GM12878 (cell line): ENCODE measurements around the gene PPP2R5C. TPM values are rescaled to one million over a fixed set of nuclear protein-coding genes. Genes with fewer than 3 reads are reported as not detected.

Experiments used
- ATAC-seq: fragments of 200-7000 bp; cut with Tn5 transposase; 3 replicates; pipeline ENCODE4 v1.9.1; 2020; ENCODE audit warnings: mild to moderate bottlenecking, moderate library complexity
- BruUV-seq: library from RNA; stranded (reverse); fragments of 400-500 nt; replicated peaks from 2 replicates; lab custom pipeline; 2021; lab: Mats Ljungman, UMichigan
- CTCF ChIA-PET: fragments of 300-600 bp; sonication (Branson Sonifier 250); formaldehyde crosslinking; extraction: SDS; loops from one replicate; lab custom pipeline; 2021; ENCODE audit warnings: inconsistent platforms; lab: Yijun Ruan, JAX
- POLR2A ChIA-PET: fragments of 350-600 bp; formaldehyde crosslinking; extraction: SDS; loops from one replicate; lab custom pipeline; 2021; ENCODE audit warnings: inconsistent platforms; lab: Charles Lee
- RAD21 ChIA-PET: fragments of 300-600 bp; sonication (Branson Sonifier 250); formaldehyde crosslinking; loops from one replicate; lab custom pipeline; 2023; ENCODE audit warnings: antibody characterized with exemption; ENCODE audit not compliant: unreplicated experiment; lab: Charles Lee
- SMC1A ChIA-PET: fragments of 300-600 bp; sonication (Branson Sonifier 250); formaldehyde crosslinking; loops from one replicate; lab custom pipeline; 2023; ENCODE audit not compliant: unreplicated experiment, uncharacterized antibody; lab: Charles Lee
- DNase-seq: peaks from one replicate; pipeline ENCODE4 v3.0.0-alpha.2; 2011; ENCODE audit warnings: low read depth, low spot score
- FAIRE-seq: peaks from 3 replicates; lab custom pipeline; 2011; peaks lifted over from hg19 to GRCh38; lab: Jason Lieb, UNC
- H2AFZ ChIP-seq: 2 replicates; pipeline ENCODE4 v1.6.0; 2011; ENCODE audit warnings: low read depth, low read length, control low read depth; ENCODE audit not compliant: control insufficient read depth
- H3K27ac ChIP-seq: 2 replicates; pipeline ENCODE4 v1.5.1; 2011; ENCODE audit warnings: control low read depth; ENCODE audit not compliant: control insufficient read depth, insufficient read depth
- H3K27me3 ChIP-seq, 2 experiments: replicated peaks in 1 of 2; 2 replicates each; pipeline versions ENCODE4 v1.6.0 to v1.6.1; 2011; ENCODE audit warnings: low read length in 1 of 2; ENCODE audit not compliant: control insufficient read depth in 2 of 2, insufficient read depth in 2 of 2
- H3K36me3 ChIP-seq, 2 experiments: 2 replicates each; pipeline ENCODE4 v1.5.1; 2011; ENCODE audit warnings: low read length in 1 of 2; ENCODE audit not compliant: control insufficient read depth in 2 of 2, insufficient read depth in 2 of 2
- H3K4me1 ChIP-seq: 2 replicates; pipeline ENCODE4 v1.6.1; 2011; ENCODE audit warnings: mild to moderate bottlenecking, low read length, moderate library complexity, mixed read lengths; ENCODE audit not compliant: control insufficient read depth, insufficient read depth
- H3K4me2 ChIP-seq: 2 replicates; pipeline ENCODE4 v1.6.0; 2011; ENCODE audit warnings: control low read depth; ENCODE audit not compliant: control insufficient read depth, insufficient read depth
- H3K4me3 ChIP-seq: fragments of 200-600 bp; sonication (generic); 2 replicates; pipeline ENCODE4 v1.5.1; 2016
- H3K79me2 ChIP-seq: 2 replicates; pipeline ENCODE4 v1.6.0; 2011; ENCODE audit warnings: low read length; ENCODE audit not compliant: control insufficient read depth, insufficient read depth
- H3K9ac ChIP-seq: 2 replicates; pipeline ENCODE4 v1.8.0; 2011; ENCODE audit warnings: low read length, control low read depth, mixed read lengths; ENCODE audit not compliant: control insufficient read depth, insufficient read depth
- H3K9me3 ChIP-seq: replicated peaks from 3 replicates; pipeline ENCODE4 v1.5.1; 2011; ENCODE audit warnings: mild to moderate bottlenecking, low read length; ENCODE audit not compliant: control insufficient read depth, insufficient read depth
- H4K20me1 ChIP-seq: 2 replicates; pipeline ENCODE4 v1.6.0; 2011; ENCODE audit not compliant: control insufficient read depth, insufficient read depth
- BCL11A ChIP-seq: IDR thresholded peaks from 2 replicates; pipeline ENCODE4 v1.6.1; 2011; ENCODE audit warnings: low read depth, low read length
- BRCA1 ChIP-seq: IDR thresholded peaks from 2 replicates; pipeline ENCODE4 v1.6.1; 2011; ENCODE audit warnings: low read depth, low read length, improper control_type of control experiment
- CBFB ChIP-seq: IDR thresholded peaks from 2 replicates; pipeline ENCODE4 v1.6.1; 2016; ENCODE audit warnings: antibody characterized with exemption, low read depth
- GATAD2B ChIP-seq: fragments of 450-650 bp; conservative IDR thresholded peaks from 2 replicates; pipeline ENCODE4 v1.6.1; 2017; ENCODE audit warnings: low read depth, mild to moderate bottlenecking, moderate library complexity
- IRF4 ChIP-seq: IDR thresholded peaks from 2 replicates; pipeline ENCODE4 v1.6.1; 2011; ENCODE audit warnings: low read depth, low read length
- MEF2B ChIP-seq: fragments of 450-650 bp; IDR thresholded peaks from 2 replicates; pipeline ENCODE4 v1.6.1; 2018; ENCODE audit warnings: mild to moderate bottlenecking, moderate library complexity; ENCODE audit not compliant: partially characterized antibody, poor library complexity, severe bottlenecking
- NBN ChIP-seq: fragments of 450-650 bp; IDR thresholded peaks from 2 replicates; pipeline ENCODE4 v1.6.1; 2016
- POLR2A ChIP-seq: IDR thresholded peaks from 2 replicates; pipeline ENCODE4 v1.6.1; 2011; ENCODE audit warnings: low read depth, mild to moderate bottlenecking, low read length
- RBBP5 ChIP-seq: fragments of 200-600 bp; sonication (generic); conservative IDR thresholded peaks from 2 replicates; pipeline ENCODE4 v1.6.1; 2016
- RCOR1 ChIP-seq: conservative IDR thresholded peaks from 2 replicates; pipeline ENCODE4 v1.6.1; 2012; ENCODE audit warnings: low read depth, low read length, improper control_type of control experiment
- YBX1 ChIP-seq: fragments of 450-650 bp; IDR thresholded peaks from 2 replicates; pipeline ENCODE4 v1.6.1; 2016; ENCODE audit warnings: antibody characterized with exemption
- WGBS: methylation state at CpG from one replicate; pipeline ENCODE4 v1.1.6; 2016; ENCODE audit warnings: low lambda C conversion rate; ENCODE audit not compliant: insufficient replicate concordance, insufficient coverage; ENCODE audit errors: missing lambda C conversion rate; 5-methylcytosine and 5-hydroxymethylcytosine counted together
- in situ Hi-C: fragments of 300-500 bp; cut with MboI; formaldehyde crosslinking; loops from 9 replicates; pipeline ENCODE4 v1.14.3; 2018; ENCODE audit warnings: mixed read lengths
- intact Hi-C: fragments of 100-400 bp; cut with micrococcal nuclease; formaldehyde crosslinking; loops from one replicate; pipeline ENCODE4 v1.14.2; 2022; ENCODE audit not compliant: unreplicated experiment
- polyA plus RNA-seq, 11 experiments: library from polyadenylated mRNA; depleted of rRNA in 4 of 11; unstranded in 6 of 11; stranded (reverse) in 5 of 11; fragments of >200 nt; fragmentation: Nextera tagmentation in 4 of 11; fragmentation: Illumina TruSeq in 1 of 11; extraction: Ambion mirVana in 4 of 11; extraction: Trizol in 1 of 11; gene quantifications; 1 replicate in 1 of 11; 2 replicates in 10 of 11; pipeline versions ENCODE4 v1.2.1 to v1.2.3, GENCODE V29; 2011 to 2016; ENCODE audit warnings: inconsistent platforms in 2 of 11, missing spikeins in 2 of 11, low read depth in 1 of 11
- total RNA-seq, 4 experiments: library from RNA; depleted of rRNA in 3 of 4; stranded (reverse); fragments of >200 nt in 3 of 4; fragmentation: Illumina TruSeq in 1 of 4; extraction: Trizol in 1 of 4; gene quantifications; 2 replicates each; pipeline versions ENCODE4 v1.2.1 to v1.2.3, GENCODE V29; 2013 to 2021
- TF ChIP-seq, protein P1 (sequence below): IDR thresholded peaks from 2 replicates; pipeline ENCODE4 v1.6.1; 2012; ENCODE audit warnings: improper control_type of control experiment, low read depth, low read length; ENCODE audit not compliant: insufficient replicate concordance

PPP2R5C gene
- total and polyA plus RNA-seq, 10 of the 15 experiments (the other 5 are each of a cell fraction or from before 2014, with no cell fraction given), result 106 to 199 (median 144) TPM

DNA sequence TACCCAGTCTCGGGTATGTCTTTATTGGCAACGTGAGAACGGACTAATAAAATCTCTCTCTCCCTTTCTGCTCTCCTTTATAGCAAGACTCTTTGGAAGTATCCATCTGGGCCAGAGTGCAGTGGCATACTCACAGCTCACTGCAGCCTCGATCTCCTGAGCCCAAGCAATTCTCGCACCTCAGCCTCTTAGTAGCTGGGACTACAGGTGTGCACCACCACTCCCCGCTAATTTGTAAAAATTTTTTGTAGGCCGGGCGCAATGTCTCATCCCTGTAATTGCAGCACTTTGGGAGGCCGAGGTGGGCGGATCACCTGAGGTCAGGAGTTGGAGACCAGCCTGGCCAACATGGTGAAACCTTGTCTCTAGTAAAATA is 33.2 kb upstream of the PPP2R5C start:
- WGBS, result 79% methylated on average over 10 of the region's 10 CpGs
- SMC1A ChIA-PET, result interaction anchor here (1.3 kb wide), 1 partner anchor 21 kb away, joined by 4 read pairs; no protein-coding TSS in a partner anchor
- intact Hi-C loops, result no loop called here

More for the DNA sequence above, 33.2 kb upstream of the PPP2R5C start:
- CTCF ChIA-PET, result interaction anchor here (1.0 kb wide), 1 partner anchor 18 kb away, joined by 3 read pairs; no protein-coding TSS in a partner anchor
- no peaks in the 10 kb centered on the region for H3K79me2 ChIP-seq
- BruUV-seq, result no TSS peak
- peaks cover 13% of the 10 kb centered on the region for H3K4me1 ChIP-seq
- no peak overlapping the region for H3K4me2 ChIP-seq
- no peak for DNase-seq
- no peak for TF ChIP-seq NBN
- TF ChIP-seq RBBP5, result no peak
- TF ChIP-seq IRF4, result no peak
- TF ChIP-seq GATAD2B, result no peak
- no peak for TF ChIP-seq BCL11A
- TF ChIP-seq MEF2B, result no peak
- TF ChIP-seq YBX1, result no peak
- TF ChIP-seq POLR2A, result no peak
- TF ChIP-seq BRCA1, result no peak
- TF ChIP-seq, protein P1, sequence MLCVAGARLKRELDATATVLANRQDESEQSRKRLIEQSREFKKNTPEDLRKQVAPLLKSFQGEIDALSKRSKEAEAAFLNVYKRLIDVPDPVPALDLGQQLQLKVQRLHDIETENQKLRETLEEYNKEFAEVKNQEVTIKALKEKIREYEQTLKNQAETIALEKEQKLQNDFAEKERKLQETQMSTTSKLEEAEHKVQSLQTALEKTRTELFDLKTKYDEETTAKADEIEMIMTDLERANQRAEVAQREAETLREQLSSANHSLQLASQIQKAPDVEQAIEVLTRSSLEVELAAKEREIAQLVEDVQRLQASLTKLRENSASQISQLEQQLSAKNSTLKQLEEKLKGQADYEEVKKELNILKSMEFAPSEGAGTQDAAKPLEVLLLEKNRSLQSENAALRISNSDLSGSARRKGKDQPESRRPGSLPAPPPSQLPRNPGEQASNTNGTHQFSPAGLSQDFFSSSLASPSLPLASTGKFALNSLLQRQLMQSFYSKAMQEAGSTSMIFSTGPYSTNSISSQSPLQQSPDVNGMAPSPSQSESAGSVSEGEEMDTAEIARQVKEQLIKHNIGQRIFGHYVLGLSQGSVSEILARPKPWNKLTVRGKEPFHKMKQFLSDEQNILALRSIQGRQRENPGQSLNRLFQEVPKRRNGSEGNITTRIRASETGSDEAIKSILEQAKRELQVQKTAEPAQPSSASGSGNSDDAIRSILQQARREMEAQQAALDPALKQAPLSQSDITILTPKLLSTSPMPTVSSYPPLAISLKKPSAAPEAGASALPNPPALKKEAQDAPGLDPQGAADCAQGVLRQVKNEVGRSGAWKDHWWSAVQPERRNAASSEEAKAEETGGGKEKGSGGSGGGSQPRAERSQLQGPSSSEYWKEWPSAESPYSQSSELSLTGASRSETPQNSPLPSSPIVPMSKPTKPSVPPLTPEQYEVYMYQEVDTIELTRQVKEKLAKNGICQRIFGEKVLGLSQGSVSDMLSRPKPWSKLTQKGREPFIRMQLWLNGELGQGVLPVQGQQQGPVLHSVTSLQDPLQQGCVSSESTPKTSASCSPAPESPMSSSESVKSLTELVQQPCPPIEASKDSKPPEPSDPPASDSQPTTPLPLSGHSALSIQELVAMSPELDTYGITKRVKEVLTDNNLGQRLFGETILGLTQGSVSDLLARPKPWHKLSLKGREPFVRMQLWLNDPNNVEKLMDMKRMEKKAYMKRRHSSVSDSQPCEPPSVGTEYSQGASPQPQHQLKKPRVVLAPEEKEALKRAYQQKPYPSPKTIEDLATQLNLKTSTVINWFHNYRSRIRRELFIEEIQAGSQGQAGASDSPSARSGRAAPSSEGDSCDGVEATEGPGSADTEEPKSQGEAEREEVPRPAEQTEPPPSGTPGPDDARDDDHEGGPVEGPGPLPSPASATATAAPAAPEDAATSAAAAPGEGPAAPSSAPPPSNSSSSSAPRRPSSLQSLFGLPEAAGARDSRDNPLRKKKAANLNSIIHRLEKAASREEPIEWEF, result no peak
- no peak for TF ChIP-seq RCOR1
- no peak for TF ChIP-seq CBFB
- TF ChIP-seq, all 136 proteins: peak for 0
- POLR2A ChIA-PET, result no interaction called here
- RAD21 ChIA-PET, result no interaction called here
- H2AFZ ChIP-seq, result no peak overlapping the region
- in situ Hi-C loops, result no loop called here
- no peaks in the 10 kb centered on the region for H3K27me3 ChIP-seq
- ATAC-seq, result no peak
- no peaks in the 10 kb centered on the region; the same call in 2 of the 3 replicates for H3K9me3 ChIP-seq
- H3K27ac ChIP-seq, result no peak overlapping the region
- no peak overlapping the region for H3K9ac ChIP-seq
- H3K4me3 ChIP-seq, result no peak overlapping the region
- no peaks in the 10 kb centered on the region for H4K20me1 ChIP-seq
- no peaks in the 10 kb centered on the region for H3K36me3 ChIP-seq
- FAIRE-seq, result no peak
